GM12872 (cell line): ENCODE measurements around the gene STX16.

Experiments used
- CTCF ChIP-seq: IDR thresholded peaks from 3 replicates; pipeline ENCODE4 v1.5.1; 2011; ENCODE audit warnings: low read depth, mild to moderate bottlenecking, low read length, moderate library complexity; ENCODE audit not compliant: insufficient read depth

STX16 gene

DNA sequence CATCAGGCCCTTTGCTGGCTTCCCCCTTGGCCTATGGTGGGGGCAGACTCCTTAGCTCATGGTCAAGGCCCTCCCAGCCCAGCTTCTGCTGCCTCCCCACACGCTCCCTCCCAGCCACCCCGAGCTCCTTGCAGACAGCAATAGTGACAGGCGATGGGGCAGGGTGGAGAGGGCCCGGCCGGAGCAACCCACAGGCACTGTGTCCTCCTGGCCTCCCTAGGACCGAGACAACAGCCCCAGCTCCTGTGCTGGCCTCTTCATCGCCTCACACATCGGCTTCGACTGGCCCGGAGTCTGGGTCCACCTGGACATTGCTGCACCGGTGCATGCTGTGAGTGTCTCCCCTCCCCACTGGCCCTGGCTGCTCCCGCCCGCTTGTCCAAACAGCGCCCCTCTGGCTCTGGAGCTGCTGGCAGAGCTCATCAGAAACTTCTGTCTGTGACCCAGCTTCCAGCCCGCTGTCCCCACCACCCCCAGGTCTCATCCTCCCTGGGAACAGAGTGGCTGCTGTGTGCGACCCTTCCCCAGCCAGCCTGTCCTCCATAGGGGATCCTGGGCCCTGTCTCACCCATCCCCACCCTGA lies 63.3 kb downstream of the STX16 start:
- no peak for TF ChIP-seq CTCF

- TF ChIP-seq CTCF, result no peak
Measured at GRCh38 chr20:58714923-58715351, 63.9 kb downstream of the STX16 start.

DNA sequence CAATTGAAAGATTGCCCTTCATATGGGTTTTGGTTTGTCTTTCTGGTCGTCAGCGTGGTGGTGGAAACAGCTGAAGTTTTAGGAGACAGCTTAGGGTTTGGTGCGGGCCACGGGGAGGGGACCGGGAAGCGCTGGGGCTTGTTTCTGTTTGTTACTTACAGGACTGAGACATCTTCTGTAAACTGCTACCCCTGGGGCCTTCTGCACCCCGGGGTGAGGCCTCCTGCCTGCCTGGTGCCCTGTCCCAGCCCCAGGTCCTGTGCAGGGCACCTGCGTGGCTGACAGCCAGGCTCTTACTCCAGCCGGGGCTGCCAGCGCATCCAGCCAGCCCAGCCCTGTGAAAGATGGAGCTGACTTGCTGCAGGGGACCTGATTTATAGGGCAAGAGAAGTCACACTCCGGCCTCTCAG lies 64.3 kb downstream of the STX16 start:
- no peak for TF ChIP-seq CTCF

DNA sequence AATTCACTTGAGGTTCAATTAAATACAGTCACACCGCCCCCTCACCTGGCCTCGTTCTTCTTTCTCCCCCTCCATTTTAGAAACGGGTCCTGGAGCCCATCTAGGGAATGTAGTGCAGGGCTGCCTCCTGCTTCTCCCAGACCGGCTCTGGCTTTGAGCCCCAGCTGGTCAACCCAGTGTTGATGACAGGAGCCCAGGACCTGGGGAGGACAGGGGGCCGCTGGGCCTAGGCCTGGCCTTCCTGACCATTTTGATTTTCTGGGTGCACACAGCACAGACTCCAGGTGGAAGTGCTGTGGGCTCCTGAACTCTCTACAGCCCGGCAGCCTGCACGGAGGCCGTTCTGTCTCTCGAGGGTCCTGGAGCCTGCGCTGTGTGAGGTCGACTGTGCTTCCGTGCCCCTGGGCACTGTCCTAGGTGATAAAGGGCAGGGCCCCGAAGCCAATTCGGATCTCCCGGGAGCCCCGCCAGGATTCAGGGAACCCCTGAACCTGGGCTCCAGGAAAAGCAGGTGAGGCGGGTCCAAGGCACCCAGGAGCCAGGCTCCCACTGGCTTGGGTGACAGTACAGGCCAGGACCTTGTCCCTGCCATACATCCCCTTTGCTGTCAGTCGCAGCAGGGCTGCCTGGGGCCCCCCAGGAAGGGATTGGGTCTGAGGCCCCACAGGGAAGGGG lies 64.9 kb downstream of the STX16 start:
- no peak for TF ChIP-seq CTCF

DNA sequence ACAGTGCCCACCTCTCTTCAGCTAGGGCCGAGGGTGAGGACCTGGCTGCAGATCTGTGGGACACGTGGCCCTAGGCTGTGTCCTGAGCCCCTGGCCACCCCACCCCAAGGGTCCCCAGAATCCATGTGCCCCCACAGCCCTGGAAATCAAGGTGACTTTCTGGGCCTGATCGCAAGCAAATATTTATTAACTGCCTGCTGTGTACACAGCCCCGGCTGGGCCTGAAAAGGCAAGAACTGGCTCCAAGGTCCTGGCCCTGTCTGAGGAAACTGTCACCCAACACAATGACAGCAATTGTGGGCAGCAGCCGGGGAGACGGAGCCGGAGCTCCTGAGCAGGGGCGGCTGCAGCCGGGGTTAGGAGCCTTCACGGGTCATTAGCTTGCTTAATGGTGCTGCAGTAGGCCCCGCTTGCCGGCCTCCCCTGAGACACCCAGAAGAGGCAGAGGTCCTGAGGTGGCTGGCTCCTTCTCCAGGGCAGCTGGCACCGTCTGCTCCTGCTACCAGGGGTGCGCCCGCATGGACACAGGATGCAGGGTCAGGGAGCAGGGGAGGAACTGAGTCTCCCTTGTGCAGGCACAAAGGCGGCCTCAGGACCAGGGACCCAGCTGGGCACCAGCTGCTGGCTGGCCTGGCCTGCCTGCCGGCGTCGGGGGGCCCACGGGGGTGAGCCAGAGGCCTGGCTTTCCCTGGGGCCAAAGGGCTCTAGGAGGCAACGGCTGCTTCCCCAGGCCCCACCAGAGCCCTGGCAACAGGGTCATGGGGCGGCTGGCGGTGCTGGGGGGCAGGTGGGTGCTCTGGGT lies 65.6 kb downstream of the STX16 start:
- no peak for TF ChIP-seq CTCF

DNA sequence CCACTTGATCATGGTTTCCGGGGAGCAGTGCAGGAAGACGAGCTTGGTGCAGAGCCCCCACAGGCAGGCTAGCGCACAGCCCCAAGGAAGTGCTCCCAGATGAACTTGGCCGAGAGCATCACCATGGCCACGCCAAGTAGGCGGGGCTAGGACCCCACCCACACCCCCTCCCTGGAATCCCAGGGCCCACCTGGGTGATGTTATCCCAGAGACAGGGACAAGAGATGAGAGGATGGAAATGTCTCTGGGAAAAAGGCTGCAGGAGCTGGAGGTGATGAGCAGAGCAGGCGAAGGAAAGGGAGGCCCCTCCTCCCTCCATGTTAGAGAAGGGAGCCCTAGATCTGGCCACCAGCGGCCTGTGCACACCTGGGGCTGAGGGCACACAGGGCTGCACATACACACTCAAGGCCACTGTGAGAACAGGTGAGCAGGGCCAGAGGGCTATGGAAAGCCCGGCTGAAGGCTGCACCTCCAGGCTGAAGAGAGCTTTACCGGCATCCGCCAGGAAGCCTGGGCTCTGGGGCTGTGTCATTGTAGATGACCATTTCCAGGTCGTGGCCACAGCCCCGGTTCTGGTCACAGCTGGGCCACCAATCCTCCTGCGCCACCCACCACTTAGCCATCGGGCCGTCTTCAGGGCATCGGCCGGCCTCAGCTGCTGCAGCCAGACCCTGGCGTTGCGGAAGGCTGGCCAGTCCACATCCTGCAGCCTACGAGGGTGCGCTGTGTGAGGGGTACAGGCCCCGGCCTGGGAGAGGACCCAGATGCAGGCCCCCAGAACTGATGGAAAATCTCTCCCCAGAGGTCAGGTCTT lies 66.4 kb downstream of the STX16 start:
- no peak for TF ChIP-seq CTCF

- no peak for TF ChIP-seq CTCF
Measured at GRCh38 chr20:58718121-58718563, 67.1 kb downstream of the STX16 start.
